Mesenchymal stem cell (in vitro differentiated cells and primary cell): Measurements from ENCODE around the gene USH2A.

Experiments used
- DNase-seq: peaks from one replicate; pipeline ENCODE4 v3.0.0-alpha.2; 2013
- H2AFZ ChIP-seq: one replicate; pipeline ENCODE4 v1.6.1; 2013; ENCODE audit warnings: low read depth, mild to moderate bottlenecking, control low read depth, inconsistent platforms, low read length, moderate library complexity
- H2AK5ac ChIP-seq: 2 replicates; pipeline ENCODE4 v1.6.1; 2013; ENCODE audit warnings: low read length, moderate library complexity, mild to moderate bottlenecking, inconsistent platforms; ENCODE audit not compliant: severe bottlenecking
- H2BK120ac ChIP-seq: one replicate; pipeline ENCODE4 v1.6.1; 2013; ENCODE audit warnings: low read depth, mild to moderate bottlenecking, inconsistent platforms, low read length, moderate library complexity
- H2BK12ac ChIP-seq, 2 experiments: one replicate each; pipeline ENCODE4 v1.6.1; 2013; ENCODE audit warnings: inconsistent platforms in 2 of 2, low read length in 2 of 2, mild to moderate bottlenecking in 2 of 2, moderate library complexity in 2 of 2, control low read depth in 1 of 2
- H2BK15ac ChIP-seq: one replicate; pipeline ENCODE4 v1.6.1; 2013; ENCODE audit warnings: mild to moderate bottlenecking, low read depth, inconsistent platforms; ENCODE audit not compliant: poor library complexity, severe bottlenecking
- H2BK5ac ChIP-seq: 2 replicates; pipeline ENCODE4 v1.6.1; 2013; ENCODE audit warnings: low read depth, mild to moderate bottlenecking, low read length, control low read depth, inconsistent platforms; ENCODE audit not compliant: poor library complexity, severe bottlenecking
- H3K14ac ChIP-seq, 2 experiments: one replicate each; pipeline ENCODE4 v1.6.1; 2013; ENCODE audit warnings: inconsistent platforms in 2 of 2, low read length in 2 of 2, control low read depth in 1 of 2, mild to moderate bottlenecking in 1 of 2, moderate library complexity in 1 of 2
- H3K18ac ChIP-seq, 2 experiments: one replicate each; pipeline ENCODE4 v1.6.1; 2013; ENCODE audit warnings: inconsistent platforms in 2 of 2, low read length in 2 of 2, control low read depth in 1 of 2, low read depth in 1 of 2, mild to moderate bottlenecking in 1 of 2
- H3K23ac ChIP-seq, 2 experiments: one replicate each; pipeline ENCODE4 v1.6.1; 2013; ENCODE audit warnings: inconsistent platforms in 2 of 2, low read length in 2 of 2, mild to moderate bottlenecking in 2 of 2, moderate library complexity in 2 of 2, control low read depth in 1 of 2
- H3K27ac ChIP-seq: 2 replicates; pipeline ENCODE4 v1.5.1; 2013; ENCODE audit warnings: mild to moderate bottlenecking, moderate library complexity, low read length, control low read depth, inconsistent platforms; ENCODE audit not compliant: poor library complexity, severe bottlenecking
- H3K27me3 ChIP-seq, 2 experiments: 2 replicates each; pipeline versions ENCODE4 v1.6.1 to v1.7.0; 2013; ENCODE audit warnings: low read length in 2 of 2, mild to moderate bottlenecking in 2 of 2, moderate library complexity in 2 of 2, control low read depth in 1 of 2, inconsistent platforms in 1 of 2; ENCODE audit not compliant: control insufficient read depth in 1 of 2, insufficient read depth in 1 of 2
- H3K36me3 ChIP-seq, 2 experiments: 2 replicates each; pipeline versions ENCODE4 v1.6.1 to v1.7.0; 2013; ENCODE audit warnings: low read length in 2 of 2, control low read depth in 1 of 2, inconsistent platforms in 1 of 2, low read depth in 1 of 2, mild to moderate bottlenecking in 1 of 2; ENCODE audit not compliant: insufficient read depth in 2 of 2, control insufficient read depth in 1 of 2
- H3K4ac ChIP-seq, 2 experiments: one replicate each; pipeline ENCODE4 v1.6.1; 2013; ENCODE audit warnings: inconsistent platforms in 2 of 2, low read length in 2 of 2, mild to moderate bottlenecking in 2 of 2, moderate library complexity in 2 of 2, control low read depth in 1 of 2, low read depth in 1 of 2
- H3K4me1 ChIP-seq: 2 replicates; pipeline ENCODE4 v1.6.1; 2013; ENCODE audit warnings: low read depth, low read length, control low read depth; ENCODE audit not compliant: control insufficient read depth, insufficient read depth
- H3K4me2 ChIP-seq: 2 replicates; pipeline ENCODE4 v1.6.1; 2013; ENCODE audit warnings: low read length, mild to moderate bottlenecking, inconsistent platforms; ENCODE audit not compliant: poor library complexity, severe bottlenecking
- H3K4me3 ChIP-seq, 2 experiments: 2 replicates each; pipeline versions ENCODE4 v1.5.1 to v1.7.0; 2013; ENCODE audit warnings: low read length in 2 of 2, mild to moderate bottlenecking in 2 of 2, control low read depth in 1 of 2, low read depth in 1 of 2; ENCODE audit not compliant: insufficient read depth in 1 of 2
- H3K79me1 ChIP-seq: replicated peaks from 2 replicates; pipeline ENCODE4 v1.6.1; 2013; ENCODE audit warnings: mild to moderate bottlenecking, control low read depth, low read length, inconsistent platforms; ENCODE audit not compliant: poor library complexity, severe bottlenecking
- H3K9ac ChIP-seq: 2 replicates; pipeline ENCODE4 v1.7.0; 2013; ENCODE audit warnings: mild to moderate bottlenecking, low read length, moderate library complexity
- H3K9me3 ChIP-seq: 2 replicates; pipeline ENCODE4 v1.7.0; 2013; ENCODE audit warnings: mild to moderate bottlenecking, low read length; ENCODE audit not compliant: control insufficient read depth
- H4K8ac ChIP-seq: one replicate; pipeline ENCODE4 v1.6.1; 2013; ENCODE audit warnings: inconsistent platforms, mild to moderate bottlenecking, low read length, moderate library complexity
- H4K91ac ChIP-seq: one replicate; pipeline ENCODE4 v1.6.1; 2013; ENCODE audit warnings: mild to moderate bottlenecking, low read length, inconsistent platforms
- WGBS: methylation state at CpG from one replicate; pipeline ENCODE4 v1.1.7; 2013; ENCODE audit warnings: mixed read lengths; 5-methylcytosine and 5-hydroxymethylcytosine counted together

The USH2A gene

GRCh38 chr1:215779729-215780128 lies 643.5 kb downstream of the USH2A start:
- Histone ChIP-seq H3K18ac (no peak overlapping the region), H2BK120ac (no peak overlapping the region), H2BK15ac (no peak overlapping the region), H2BK5ac (no peak overlapping the region), H3K4me3 (no peak overlapping the region), H2AK5ac (no peak overlapping the region), H4K91ac (no peak overlapping the region), H3K79me1 (no peaks in the 10 kb centered on the region), H3K9me3 (no peaks in the 10 kb centered on the region), H4K8ac (no peak overlapping the region), H2BK12ac (no peak overlapping the region), H3K4me2 (no peak overlapping the region), H3K9ac (no peak overlapping the region), H3K4ac (no peak overlapping the region), H3K36me3 (no peaks in the 10 kb centered on the region), H3K27ac (no peak overlapping the region), H3K27me3 (no peaks in the 10 kb centered on the region), H3K4me1 (no peaks in the 10 kb centered on the region), H3K23ac (no peak overlapping the region), H3K14ac (no peak overlapping the region), H2AFZ (no peak overlapping the region)
- DNase-seq = no peak
- WGBS = 91% methylated on average over 7 of the region's 7 CpGs

- H3K79me1 ChIP-seq = no peaks in the 10 kb centered on the region
- H3K23ac ChIP-seq = no peak overlapping the region
- H2AK5ac ChIP-seq = no peak overlapping the region
- WGBS = 67% methylated on average over 1 of the region's 5 CpGs
- no peak overlapping the region for H2BK5ac ChIP-seq
- no peak overlapping the region for H3K4me2 ChIP-seq
- no peak overlapping the region for H2BK120ac ChIP-seq
- DNase-seq = peak; percentile 32
- H3K14ac ChIP-seq = no peak overlapping the region
- no peak overlapping the region for H2AFZ ChIP-seq
- H3K4me1 ChIP-seq = no peaks in the 10 kb centered on the region
- no peak overlapping the region for H4K8ac ChIP-seq
- no peak overlapping the region for H3K27ac ChIP-seq
- no peak overlapping the region for H3K4me3 ChIP-seq
- no peaks in the 10 kb centered on the region for H3K9me3 ChIP-seq
- no peak overlapping the region for H3K4ac ChIP-seq
- H3K9ac ChIP-seq = no peak overlapping the region
- no peaks in the 10 kb centered on the region for H3K27me3 ChIP-seq
- H2BK12ac ChIP-seq = no peak overlapping the region
- no peak overlapping the region for H2BK15ac ChIP-seq
- H4K91ac ChIP-seq = no peak overlapping the region
- no peak overlapping the region for H3K18ac ChIP-seq
- H3K36me3 ChIP-seq = no peaks in the 10 kb centered on the region
Observed at GRCh38 chr1:215777370-215777925, 645.8 kb downstream of the USH2A start.

- no peak overlapping the region for H3K18ac ChIP-seq
- H3K4me1 ChIP-seq = no peaks in the 10 kb centered on the region
- 88% methylated on average over 4 of the region's 5 CpGs for WGBS
- H4K91ac ChIP-seq = no peak overlapping the region
- no peak overlapping the region for H4K8ac ChIP-seq
- H3K23ac ChIP-seq = no peak overlapping the region
- no peaks in the 10 kb centered on the region for H3K27me3 ChIP-seq
- no peak overlapping the region for H2AK5ac ChIP-seq
- no peak for DNase-seq
- H3K14ac ChIP-seq = no peak overlapping the region
- no peak overlapping the region for H3K4me2 ChIP-seq
- H3K9me3 ChIP-seq = no peaks in the 10 kb centered on the region
- H2BK15ac ChIP-seq = no peak overlapping the region
- no peak overlapping the region for H3K27ac ChIP-seq
- no peak overlapping the region for H2BK5ac ChIP-seq
- no peak overlapping the region for H2BK120ac ChIP-seq
- no peak overlapping the region for H2AFZ ChIP-seq
- H3K9ac ChIP-seq = no peak overlapping the region
- no peak overlapping the region for H2BK12ac ChIP-seq
- H3K36me3 ChIP-seq = no peaks in the 10 kb centered on the region
- H3K4ac ChIP-seq = no peak overlapping the region
- H3K79me1 ChIP-seq = no peaks in the 10 kb centered on the region
- no peak overlapping the region for H3K4me3 ChIP-seq
Observed at GRCh38 chr1:215776336-215776735, 646.9 kb downstream of the USH2A start.

GRCh38 chr1:215772151-215772550 lies 651.1 kb downstream of the USH2A start:
- Histone ChIP-seq H3K9ac (no peak overlapping the region), H2BK15ac (no peak overlapping the region), H2AK5ac (no peak overlapping the region), H4K91ac (no peak overlapping the region), H3K14ac (no peak overlapping the region), H2BK12ac (no peak overlapping the region), H3K36me3 (no peaks in the 10 kb centered on the region), H2AFZ (no peak overlapping the region), H3K4ac (no peak overlapping the region), H4K8ac (no peak overlapping the region), H2BK5ac (no peak overlapping the region), H3K27ac (no peak overlapping the region), H3K18ac (no peak overlapping the region), H3K9me3 (no peaks in the 10 kb centered on the region), H2BK120ac (no peak overlapping the region), H3K23ac (no peak overlapping the region), H3K4me1 (no peaks in the 10 kb centered on the region), H3K27me3 (no peaks in the 10 kb centered on the region), H3K79me1 (no peaks in the 10 kb centered on the region), H3K4me2 (no peak overlapping the region), H3K4me3 (no peak overlapping the region)
- DNase-seq = no peak
- 78% methylated on average over 1 of the region's 1 CpG for WGBS
